HG03442 (cell line): ENCODE measurements around the gene PDCD2.
"Not testable (repeated sequence)": the region's sequence is repeated elsewhere in the genome, so short reads cannot be mapped to it uniquely, and the experiment has no call there.

Experiments
- ATAC-seq: cut with Tn5 transposase; IDR thresholded peaks from one replicate; pipeline ENCODE4 v1.9.1; 2021; ENCODE audit warnings: mild to moderate bottlenecking, moderate library complexity; ENCODE audit not compliant: unreplicated experiment

The PDCD2 gene

GRCh38 chr6:170552765-170553533, 31.5 kb downstream of the PDCD2 start, which contains the start of gene PSMB1:
PSMB1 (minus strand) TSS chr6:170553307; CDS start chr6:170553242, 65 bp downstream.
- peak; percentile 48 for ATAC-seq

GRCh38 chr6:170545405-170545804, 39.0 kb downstream of the PDCD2 start:
- no peak for ATAC-seq

GRCh38 chr6:170542031-170542719, 42.3 kb downstream of the PDCD2 start:
- no peak for ATAC-seq

GRCh38 chr6:170537329-170537728, 47.1 kb downstream of the PDCD2 start:
- ATAC-seq: no peak

GRCh38 chr6:170536671-170537070, 47.8 kb downstream of the PDCD2 start:
- ATAC-seq: no peak

GRCh38 chr6:170535004-170535403, 49.4 kb downstream of the PDCD2 start:
- ATAC-seq: no peak

GRCh38 chr6:170533792-170534191, 50.6 kb downstream of the PDCD2 start:
- ATAC-seq: no peak

GRCh38 chr6:170532867-170533488, 51.5 kb downstream of the PDCD2 start:
- ATAC-seq: no peak

- ATAC-seq: peak; percentile 69
Measured at GRCh38 chr6:170529839-170530469, 54.5 kb downstream of the PDCD2 start.

- ATAC-seq: not testable (repeated sequence)
Measured at GRCh38 chr6:170527995-170528394, 56.4 kb downstream of the PDCD2 start.

GRCh38 chr6:170525795-170526194, 58.6 kb downstream of the PDCD2 start:
- ATAC-seq: no peak
